ENCODE measurements around the gene N4BP2L2.

The N4BP2L2 gene

GRCh38 chr13:32549788-32550187 lies 11.2 kb upstream of the N4BP2L2 start:
- Histone ChIP-seq H3K36me3 (ENCODE audit: insufficient read depth) (no peaks in the 10 kb centered on the region), H3K4me1 (ENCODE audit: low read depth, poor library complexity, severe bottlenecking) (no peaks in the 10 kb centered on the region), H3K4me3 (IDR thresholded peaks at IDR 0.05; ENCODE audit: insufficient read depth, low read depth, low read length) (no peak overlapping the region), H4K20me1 (ENCODE audit: insufficient read depth) (no peaks in the 10 kb centered on the region), H2AFZ (ENCODE audit: low read depth) (no peak overlapping the region), H3K27me3 (ENCODE audit: insufficient read depth, low read depth) (no peaks in the 10 kb centered on the region), H3K9ac (no peak overlapping the region), H3K79me2 (ENCODE audit: insufficient read depth, low read depth) (no peaks in the 10 kb centered on the region), H3K4me2 (no peak overlapping the region), H3K27ac (no peak overlapping the region)
- no peak for TF ChIP-seq CTCF (conservative IDR thresholded peaks at IDR 0.05; ENCODE audit: low read depth, low read length)

DNA sequence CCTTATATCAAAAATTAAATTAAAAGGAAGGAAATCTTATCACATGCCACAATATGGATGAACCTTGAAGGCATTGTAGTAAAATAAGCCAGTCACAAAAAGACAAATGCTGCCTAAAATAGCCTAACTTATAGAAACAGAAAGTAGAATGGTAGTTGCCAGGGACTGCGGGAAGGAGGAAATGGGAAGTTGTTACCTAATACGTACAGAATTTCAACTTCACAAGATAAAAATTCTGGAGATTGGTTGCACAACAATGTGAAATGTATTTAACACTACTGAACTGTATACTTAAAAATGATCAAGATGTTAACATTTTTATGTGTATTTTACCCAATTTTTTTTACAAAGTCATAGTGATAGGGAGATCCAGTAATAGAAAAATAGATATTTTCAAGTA lies 10.2 kb upstream of the N4BP2L2 start:
- H3K4me1 ChIP-seq (ENCODE audit: low read depth, poor library complexity, severe bottlenecking), result no peaks in the 10 kb centered on the region
- no peaks in the 10 kb centered on the region for H4K20me1 ChIP-seq (ENCODE audit: insufficient read depth)
- no peaks in the 10 kb centered on the region for H3K36me3 ChIP-seq (ENCODE audit: insufficient read depth)
- H3K27ac ChIP-seq, result no peak overlapping the region
- H2AFZ ChIP-seq (ENCODE audit: low read depth), result no peak overlapping the region
- H3K9ac ChIP-seq, result no peak overlapping the region
- no peaks in the 10 kb centered on the region for H3K79me2 ChIP-seq (ENCODE audit: insufficient read depth, low read depth)
- no peaks in the 10 kb centered on the region for H3K27me3 ChIP-seq (ENCODE audit: insufficient read depth, low read depth)
- no peak for TF ChIP-seq CTCF (conservative IDR thresholded peaks at IDR 0.05; ENCODE audit: low read depth, low read length)
- H3K4me3 ChIP-seq (IDR thresholded peaks at IDR 0.05; ENCODE audit: insufficient read depth, low read depth, low read length), result no peak overlapping the region
- H3K4me2 ChIP-seq, result no peak overlapping the region

GRCh38 chr13:32545083-32545482 lies 6.5 kb upstream of the N4BP2L2 start:
- Histone ChIP-seq H3K9ac (no peak overlapping the region), H4K20me1 (ENCODE audit: insufficient read depth) (no peaks in the 10 kb centered on the region), H3K79me2 (ENCODE audit: insufficient read depth, low read depth) (no peaks in the 10 kb centered on the region), H3K27ac (no peak overlapping the region), H3K36me3 (ENCODE audit: insufficient read depth) (no peaks in the 10 kb centered on the region), H3K4me1 (ENCODE audit: low read depth, poor library complexity, severe bottlenecking) (no peaks in the 10 kb centered on the region), H2AFZ (ENCODE audit: low read depth) (no peak overlapping the region), H3K4me3 (IDR thresholded peaks at IDR 0.05; ENCODE audit: insufficient read depth, low read depth, low read length) (no peak overlapping the region), H3K4me2 (no peak overlapping the region), H3K27me3 (ENCODE audit: insufficient read depth, low read depth) (no peaks in the 10 kb centered on the region)
- TF ChIP-seq CTCF (conservative IDR thresholded peaks at IDR 0.05; ENCODE audit: low read depth, low read length), result no peak

- Histone ChIP-seq H3K4me2 (no peak overlapping the region), H3K27me3 (ENCODE audit: insufficient read depth, low read depth) (no peaks in the 10 kb centered on the region), H3K4me1 (ENCODE audit: low read depth, poor library complexity, severe bottlenecking) (peaks cover 8% of the 10 kb centered on the region), H3K4me3 (IDR thresholded peaks at IDR 0.05; ENCODE audit: insufficient read depth, low read depth, low read length) (no peak overlapping the region), H3K27ac (no peak overlapping the region), H4K20me1 (ENCODE audit: insufficient read depth) (no peaks in the 10 kb centered on the region), H3K9ac (no peak overlapping the region), H3K36me3 (ENCODE audit: insufficient read depth) (no peaks in the 10 kb centered on the region), H2AFZ (ENCODE audit: low read depth) (no peak overlapping the region), H3K79me2 (ENCODE audit: insufficient read depth, low read depth) (peaks cover 6% of the 10 kb centered on the region)
- no peak for TF ChIP-seq CTCF (conservative IDR thresholded peaks at IDR 0.05; ENCODE audit: low read depth, low read length)
These were observed 3.6 kb upstream of the N4BP2L2 start for GRCh38 chr13:32542221-32542620.

Measured in KMS-11 (cell line).